Caco-2 (cell line): Measurements from ENCODE around the gene ERGIC1. TPM values are rescaled to one million over a fixed set of nuclear protein-coding genes. Genes with fewer than 3 reads are reported as not detected.

ENCODE experiments used
- BruUV-seq: library from RNA; stranded (reverse); fragments of 400-500 nt; replicated peaks from 2 replicates; lab custom pipeline; 2021; lab: Mats Ljungman, UMichigan
- CTCF ChIA-PET: fragments of 300-600 bp; sonication (Branson Sonifier 250); formaldehyde crosslinking; loops from one replicate; lab custom pipeline; 2022; ENCODE audit warnings: antibody characterized with exemption; lab: Charles Lee
- POLR2A ChIA-PET: fragments of 300-600 bp; sonication (Branson Sonifier 250); formaldehyde crosslinking; loops from one replicate; lab custom pipeline; 2022; ENCODE audit warnings: antibody characterized with exemption; lab: Charles Lee
- DNase-seq, 2 experiments: peaks; one replicate each; pipeline versions ENCODE4 v3.0.0 to v3.0.0-alpha.2; 2020 to 2022
- H3K27me3 ChIP-seq: replicated peaks from 2 replicates; pipeline ENCODE4 v1.6.0; 2011; ENCODE audit warnings: low read length; ENCODE audit not compliant: control insufficient read depth, insufficient read depth
- H3K36me3 ChIP-seq: 2 replicates; pipeline ENCODE4 v1.5.1; 2011; ENCODE audit warnings: low read length; ENCODE audit not compliant: control insufficient read depth, insufficient read depth
- H3K4me1 ChIP-seq: fragments of 250-450 bp; sonication (Bioruptor Pico); 2 replicates; pipeline ENCODE4 v1.5.1; 2020; ENCODE audit warnings: mild to moderate bottlenecking
- H3K4me3 ChIP-seq: 2 replicates; pipeline ENCODE4 v1.5.1; 2011; ENCODE audit warnings: low read depth, mild to moderate bottlenecking, control low read depth, low read length
- H3K9me3 ChIP-seq: fragments of 250-450 bp; sonication (Bioruptor Pico); 2 replicates; pipeline ENCODE4 v1.5.1; 2020; ENCODE audit warnings: mild to moderate bottlenecking, moderate library complexity
- H3K27ac Mint-ChIP-seq: one replicate; pipeline ENCODE4 v1.8.0; 2022; ENCODE audit warnings: mixed read lengths; ENCODE audit not compliant: unreplicated experiment
- H3K27me3 Mint-ChIP-seq: one replicate; pipeline ENCODE4 v1.8.0; 2022; ENCODE audit warnings: mixed read lengths; ENCODE audit not compliant: insufficient read depth, unreplicated experiment
- H3K36me3 Mint-ChIP-seq: one replicate; pipeline ENCODE4 v1.8.0; 2022; ENCODE audit warnings: mild to moderate bottlenecking, mixed read lengths; ENCODE audit not compliant: insufficient read depth, unreplicated experiment
- H3K4me1 Mint-ChIP-seq: one replicate; pipeline ENCODE4 v1.8.0; 2022; ENCODE audit warnings: low read depth, mixed read lengths; ENCODE audit not compliant: unreplicated experiment
- H3K4me3 Mint-ChIP-seq: one replicate; pipeline ENCODE4 v1.8.0; 2022; ENCODE audit warnings: mild to moderate bottlenecking, moderate library complexity, mixed read lengths; ENCODE audit not compliant: unreplicated experiment
- H3K9me3 Mint-ChIP-seq: one replicate; pipeline ENCODE4 v1.8.0; 2022; ENCODE audit warnings: mixed read lengths; ENCODE audit not compliant: unreplicated experiment
- intact Hi-C: fragments of 100-400 bp; cut with micrococcal nuclease; formaldehyde crosslinking; loops from one replicate; pipeline ENCODE4 v1.10.0; 2022; ENCODE audit not compliant: unreplicated experiment
- total RNA-seq: library from RNA; stranded (reverse); gene quantifications from 2 replicates; pipeline ENCODE4 v1.2.3, GENCODE V29; 2022
- TF ChIP-seq, protein P1 (sequence below), 2 experiments: fragments of 200-600 bp in 1 of 2; IDR thresholded peaks; 1 replicate in 1 of 2; 2 replicates in 1 of 2; pipeline versions ENCODE4 v1.5.1 to v1.8.0; 2011 to 2022; ENCODE audit warnings: antibody characterized with exemption in 1 of 2, control low read depth in 1 of 2, inconsistent platforms in 1 of 2, low read depth in 1 of 2, low read length in 1 of 2, mild to moderate bottlenecking in 1 of 2, moderate library complexity in 1 of 2; ENCODE audit not compliant: insufficient read depth in 1 of 2, severe bottlenecking in 1 of 2, unreplicated experiment in 1 of 2

ERGIC1 gene
- total RNA-seq, 1 experiment from 2014 or later = 161 TPM

GRCh38 chr5:172797771-172798191 lies 36.3 kb upstream of the ERGIC1 start:
- ChIA-PET POLR2A (interaction anchor here (0.6 to 1.3 kb wide), 2 partner anchors 9 to 26 kb away, joined by 4 to 5 read pairs; no protein-coding TSS in a partner anchor), CTCF (interaction anchor here (0.7 to 1.2 kb wide), 2 partner anchors 9 to 23 kb away, joined by 3 read pairs; no protein-coding TSS in a partner anchor)
- Histone ChIP-seq H3K4me3 (no peak overlapping the region), H3K9me3 (no peaks in the 10 kb centered on the region; the same call in 1 of the 2 replicates), H3K36me3 (no peaks in the 10 kb centered on the region), H3K4me1 (peaks cover 16% of the 10 kb centered on the region), H3K27me3 (no peaks in the 10 kb centered on the region)
- DNase-seq = no peak
- Mint-ChIP-seq H3K4me1 (no peaks in the 10 kb centered on the region), H3K4me3 (no peak overlapping the region), H3K27me3 (no peaks in the 10 kb centered on the region), H3K27ac (no peak overlapping the region), H3K9me3 (no peaks in the 10 kb centered on the region), H3K36me3 (no peaks in the 10 kb centered on the region)
- TF ChIP-seq, protein P1, sequence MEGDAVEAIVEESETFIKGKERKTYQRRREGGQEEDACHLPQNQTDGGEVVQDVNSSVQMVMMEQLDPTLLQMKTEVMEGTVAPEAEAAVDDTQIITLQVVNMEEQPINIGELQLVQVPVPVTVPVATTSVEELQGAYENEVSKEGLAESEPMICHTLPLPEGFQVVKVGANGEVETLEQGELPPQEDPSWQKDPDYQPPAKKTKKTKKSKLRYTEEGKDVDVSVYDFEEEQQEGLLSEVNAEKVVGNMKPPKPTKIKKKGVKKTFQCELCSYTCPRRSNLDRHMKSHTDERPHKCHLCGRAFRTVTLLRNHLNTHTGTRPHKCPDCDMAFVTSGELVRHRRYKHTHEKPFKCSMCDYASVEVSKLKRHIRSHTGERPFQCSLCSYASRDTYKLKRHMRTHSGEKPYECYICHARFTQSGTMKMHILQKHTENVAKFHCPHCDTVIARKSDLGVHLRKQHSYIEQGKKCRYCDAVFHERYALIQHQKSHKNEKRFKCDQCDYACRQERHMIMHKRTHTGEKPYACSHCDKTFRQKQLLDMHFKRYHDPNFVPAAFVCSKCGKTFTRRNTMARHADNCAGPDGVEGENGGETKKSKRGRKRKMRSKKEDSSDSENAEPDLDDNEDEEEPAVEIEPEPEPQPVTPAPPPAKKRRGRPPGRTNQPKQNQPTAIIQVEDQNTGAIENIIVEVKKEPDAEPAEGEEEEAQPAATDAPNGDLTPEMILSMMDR (IDR thresholded peaks at IDR 0.05; ENCODE audit: insufficient read depth in 1 of 2, low read depth in 1 of 2, low read length in 1 of 2, severe bottlenecking in 1 of 2, unreplicated experiment in 1 of 2) = no peak
- no TSS peak for BruUV-seq
- intact Hi-C loops = no loop called here

DNA sequence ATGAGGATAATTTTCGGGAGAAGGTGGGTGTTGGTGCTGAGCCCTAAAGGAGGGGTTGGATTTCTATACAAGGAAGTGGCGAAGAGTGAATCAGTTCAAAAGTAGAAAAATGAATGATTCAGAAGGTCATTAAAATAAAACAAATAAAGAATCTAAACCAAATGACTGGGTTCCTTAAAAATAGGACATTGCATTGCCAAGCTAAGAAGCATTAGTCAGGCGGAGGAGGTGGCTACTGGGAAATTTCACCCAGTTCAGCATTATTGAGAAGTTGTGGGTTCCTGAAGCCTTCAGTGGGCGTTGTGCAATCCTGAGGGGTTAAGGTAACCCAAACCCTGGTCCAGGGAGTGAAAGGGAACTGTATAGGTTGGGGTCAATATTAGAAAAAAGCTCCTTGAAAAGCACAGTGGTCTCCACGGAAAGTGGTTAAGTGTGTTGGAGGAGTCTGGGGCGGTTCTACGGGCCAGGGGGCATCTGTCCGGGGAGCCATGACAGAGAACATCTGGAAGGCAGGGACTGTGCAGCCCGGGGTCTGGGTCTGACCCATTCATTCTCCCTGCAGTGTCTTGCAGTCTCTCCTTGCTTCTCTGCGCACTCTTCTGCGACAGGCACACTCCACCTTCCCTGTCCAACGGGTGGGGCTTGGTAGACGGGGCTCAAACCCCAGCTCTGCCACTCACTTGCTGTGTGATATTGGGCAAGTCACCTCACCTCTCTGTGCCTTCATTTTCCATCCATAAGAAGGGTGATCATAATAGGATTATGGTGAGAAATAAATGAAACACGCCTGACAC lies 35.4 kb upstream of the ERGIC1 start:
- Mint-ChIP-seq H3K9me3 (no peaks in the 10 kb centered on the region), H3K27me3 (no peaks in the 10 kb centered on the region), H3K27ac (no peak overlapping the region), H3K4me3 (no peak overlapping the region), H3K4me1 (no peaks in the 10 kb centered on the region), H3K36me3 (no peaks in the 10 kb centered on the region)
- H3K4me3 ChIP-seq = no peak overlapping the region
- H3K36me3 ChIP-seq = no peaks in the 10 kb centered on the region
- ChIA-PET POLR2A (interaction anchor here (1.3 kb wide), 1 partner anchor 27 kb away, joined by 5 read pairs; no protein-coding TSS in a partner anchor), CTCF (no interaction called here)
- TF ChIP-seq, protein P1 (IDR thresholded peaks at IDR 0.05; ENCODE audit: insufficient read depth in 1 of 2, low read depth in 1 of 2, low read length in 1 of 2, severe bottlenecking in 1 of 2, unreplicated experiment in 1 of 2) = no peak
- BruUV-seq = no TSS peak
- H3K27me3 ChIP-seq = no peaks in the 10 kb centered on the region
- H3K9me3 ChIP-seq = no peaks in the 10 kb centered on the region; the same call in 1 of the 2 replicates
- DNase-seq = no peak
- peaks cover 16% of the 10 kb centered on the region for H3K4me1 ChIP-seq
- intact Hi-C loops = no loop called here

GRCh38 chr5:172799416-172799815 lies 34.6 kb upstream of the ERGIC1 start:
- Histone ChIP-seq H3K36me3 (no peaks in the 10 kb centered on the region), H3K4me3 (no peak overlapping the region), H3K4me1 (peaks cover 9% of the 10 kb centered on the region), H3K9me3 (no peaks in the 10 kb centered on the region), H3K27me3 (no peaks in the 10 kb centered on the region)
- H3K27me3 Mint-ChIP-seq = no peaks in the 10 kb centered on the region
- H3K36me3 Mint-ChIP-seq = no peaks in the 10 kb centered on the region
- H3K4me1 Mint-ChIP-seq = no peaks in the 10 kb centered on the region
- DNase-seq = no peak
- no peak overlapping the region for H3K4me3 Mint-ChIP-seq
- ChIA-PET CTCF (no interaction called here), POLR2A (no interaction called here)
- BruUV-seq = no TSS peak
- TF ChIP-seq, protein P1 (IDR thresholded peaks at IDR 0.05; ENCODE audit: insufficient read depth in 1 of 2, low read depth in 1 of 2, low read length in 1 of 2, severe bottlenecking in 1 of 2, unreplicated experiment in 1 of 2) = no peak
- no peaks in the 10 kb centered on the region for H3K9me3 Mint-ChIP-seq
- no peak overlapping the region for H3K27ac Mint-ChIP-seq
- intact Hi-C loops = no loop called here
